Measurements from ENCODE around the gene PHF20. TPM values are rescaled to one million over a fixed set of nuclear protein-coding genes. Genes with fewer than 3 reads are reported as not detected.
"Not testable (repeated sequence)": the region's sequence is repeated elsewhere in the genome, so short reads cannot be mapped to it uniquely, and the experiment has no call there.

Gene PHF20
- total RNA-seq, 1 experiment from 2014 or later: 37.2 TPM

GRCh38 chr20:35783811-35784210 is 12.0 kb downstream of the PHF20 start:
- BruUV-seq (replicated peaks); H3F3A ChIP-seq (ENCODE audit: low read length, unreplicated experiment); H3K4me3 ChIP-seq (ENCODE audit: low read length): not testable (repeated sequence)

GRCh38 chr20:35785541-35785940 is 13.7 kb downstream of the PHF20 start:
- H3K36me3 ChIP-seq (ENCODE audit: low read depth, low read length); H3K4me3 ChIP-seq (ENCODE audit: low read length); H3K9me3 ChIP-seq (ENCODE audit: low read length); ATAC-seq; H2AFZ ChIP-seq (ENCODE audit: low read length); H3K4me1 ChIP-seq (ENCODE audit: insufficient read depth, low read length); H3K27me3 ChIP-seq (ENCODE audit: low read length); H3K9ac ChIP-seq (ENCODE audit: low read length); CTCF ChIA-PET; H3K4me2 ChIP-seq (ENCODE audit: low read length); DNase-seq; H3F3A ChIP-seq (ENCODE audit: low read length, unreplicated experiment); H3K9me2 ChIP-seq (replicated peaks; ENCODE audit: low read length); POLR2A ChIA-PET (ENCODE audit: unreplicated experiment); BruUV-seq (replicated peaks); H4K20me1 ChIP-seq (ENCODE audit: low read length); intact Hi-C loops (cut with micrococcal nuclease); H3K27ac ChIP-seq (ENCODE audit: low read length): not testable (repeated sequence)
- H3K79me2 ChIP-seq (ENCODE audit: low read length): peaks cover 35% of the 10 kb centered on the region

More at GRCh38 chr20:35783811-35784210, 12.0 kb downstream of the PHF20 start:
- H3K27me3 ChIP-seq (ENCODE audit: low read length); H3K4me1 ChIP-seq (ENCODE audit: insufficient read depth, low read length); POLR2A ChIA-PET (ENCODE audit: unreplicated experiment); DNase-seq; H3K9me2 ChIP-seq (replicated peaks; ENCODE audit: low read length); H2AFZ ChIP-seq (ENCODE audit: low read length); H4K20me1 ChIP-seq (ENCODE audit: low read length); H3K27ac ChIP-seq (ENCODE audit: low read length); H3K9ac ChIP-seq (ENCODE audit: low read length); H3K36me3 ChIP-seq (ENCODE audit: low read depth, low read length); ATAC-seq; H3K4me2 ChIP-seq (ENCODE audit: low read length); CTCF ChIA-PET; intact Hi-C loops (cut with micrococcal nuclease); H3K9me3 ChIP-seq (ENCODE audit: low read length): not testable (repeated sequence)
- peaks cover 41% of the 10 kb centered on the region for H3K79me2 ChIP-seq (ENCODE audit: low read length)

- Histone ChIP-seq H3K4me3 (ENCODE audit: low read length) (no peak overlapping the region), H3K9me2 (replicated peaks; ENCODE audit: low read length) (no peaks in the 10 kb centered on the region), H3K27ac (ENCODE audit: low read length) (no peak overlapping the region), H2AFZ (ENCODE audit: low read length) (no peak overlapping the region), H3K9me3 (ENCODE audit: low read length) (no peaks in the 10 kb centered on the region), H3K79me2 (ENCODE audit: low read length) (peaks cover 17% of the 10 kb centered on the region), H3K4me1 (ENCODE audit: insufficient read depth, low read length) (peaks cover 5% of the 10 kb centered on the region), H3K36me3 (ENCODE audit: low read depth, low read length) (no peaks in the 10 kb centered on the region), H3K27me3 (ENCODE audit: low read length) (no peaks in the 10 kb centered on the region), H3F3A (ENCODE audit: low read length, unreplicated experiment) (no peaks in the 10 kb centered on the region), H4K20me1 (ENCODE audit: low read length) (no peaks in the 10 kb centered on the region), H3K4me2 (ENCODE audit: low read length) (no peak overlapping the region), H3K9ac (ENCODE audit: low read length) (no peak overlapping the region)
- TF ChIP-seq EZH2phosphoT487 (IDR thresholded peaks at IDR 0.05; ENCODE audit: borderline replicate concordance, low read length) (no peak), EZH2 (IDR thresholded peaks at IDR 0.05; ENCODE audit: low read length, unreplicated experiment) (no peak)
- TF ChIP-seq, protein P1, sequence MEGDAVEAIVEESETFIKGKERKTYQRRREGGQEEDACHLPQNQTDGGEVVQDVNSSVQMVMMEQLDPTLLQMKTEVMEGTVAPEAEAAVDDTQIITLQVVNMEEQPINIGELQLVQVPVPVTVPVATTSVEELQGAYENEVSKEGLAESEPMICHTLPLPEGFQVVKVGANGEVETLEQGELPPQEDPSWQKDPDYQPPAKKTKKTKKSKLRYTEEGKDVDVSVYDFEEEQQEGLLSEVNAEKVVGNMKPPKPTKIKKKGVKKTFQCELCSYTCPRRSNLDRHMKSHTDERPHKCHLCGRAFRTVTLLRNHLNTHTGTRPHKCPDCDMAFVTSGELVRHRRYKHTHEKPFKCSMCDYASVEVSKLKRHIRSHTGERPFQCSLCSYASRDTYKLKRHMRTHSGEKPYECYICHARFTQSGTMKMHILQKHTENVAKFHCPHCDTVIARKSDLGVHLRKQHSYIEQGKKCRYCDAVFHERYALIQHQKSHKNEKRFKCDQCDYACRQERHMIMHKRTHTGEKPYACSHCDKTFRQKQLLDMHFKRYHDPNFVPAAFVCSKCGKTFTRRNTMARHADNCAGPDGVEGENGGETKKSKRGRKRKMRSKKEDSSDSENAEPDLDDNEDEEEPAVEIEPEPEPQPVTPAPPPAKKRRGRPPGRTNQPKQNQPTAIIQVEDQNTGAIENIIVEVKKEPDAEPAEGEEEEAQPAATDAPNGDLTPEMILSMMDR (conservative IDR thresholded peaks at IDR 0.05; ENCODE audit: low read depth, low read length): no peak
- DNase-seq: no peak
- ATAC-seq: no peak
- ChIA-PET POLR2A (ENCODE audit: unreplicated experiment) (no interaction called here), CTCF (no interaction called here)
- intact Hi-C loops (cut with micrococcal nuclease): no loop called here
- no TSS peak for BruUV-seq (replicated peaks)
Observed at GRCh38 chr20:35788796-35789195, 17.0 kb downstream of the PHF20 start.

- H3K9ac ChIP-seq (ENCODE audit: low read length): no peak overlapping the region
- no peaks in the 10 kb centered on the region for H3K27me3 ChIP-seq (ENCODE audit: low read length)
- H3K27ac ChIP-seq (ENCODE audit: low read length): no peak overlapping the region
- CTCF ChIA-PET: no interaction called here
- no peaks in the 10 kb centered on the region for H3F3A ChIP-seq (ENCODE audit: low read length, unreplicated experiment)
- DNase-seq: no peak
- BruUV-seq (replicated peaks): no TSS peak
- peaks cover 5% of the 10 kb centered on the region for H3K4me1 ChIP-seq (ENCODE audit: insufficient read depth, low read length)
- H3K9me3 ChIP-seq (ENCODE audit: low read length): no peaks in the 10 kb centered on the region
- no peak overlapping the region for H2AFZ ChIP-seq (ENCODE audit: low read length)
- no peak for TF ChIP-seq EZH2 (IDR thresholded peaks at IDR 0.05; ENCODE audit: low read length, unreplicated experiment)
- TF ChIP-seq, protein P1 (conservative IDR thresholded peaks at IDR 0.05; ENCODE audit: low read depth, low read length): no peak
- no peak for TF ChIP-seq EZH2phosphoT487 (IDR thresholded peaks at IDR 0.05; ENCODE audit: borderline replicate concordance, low read length)
- H3K9me2 ChIP-seq (replicated peaks; ENCODE audit: low read length): no peaks in the 10 kb centered on the region
- ATAC-seq: no peak
- peaks cover 13% of the 10 kb centered on the region; the same call in 1 of the 2 replicates for H3K79me2 ChIP-seq (ENCODE audit: low read length)
- intact Hi-C loops (cut with micrococcal nuclease): no loop called here
- H4K20me1 ChIP-seq (ENCODE audit: low read length): no peaks in the 10 kb centered on the region
- no peak overlapping the region for H3K4me3 ChIP-seq (ENCODE audit: low read length)
- H3K4me2 ChIP-seq (ENCODE audit: low read length): no peak overlapping the region
- POLR2A ChIA-PET (ENCODE audit: unreplicated experiment): interaction anchor here (0.6 kb wide), 1 partner anchor 49 kb away, joined by 3 read pairs; the partner anchor contains the start of gene RBM39
- no peaks in the 10 kb centered on the region for H3K36me3 ChIP-seq (ENCODE audit: low read depth, low read length)
Observed at GRCh38 chr20:35791097-35791496, 19.3 kb downstream of the PHF20 start.
